Neural cell (in vitro differentiated cells): ENCODE results near the gene ZC3H4. TPM values are rescaled to one million over a fixed set of nuclear protein-coding genes. Genes with fewer than 3 reads are reported as not detected.

Source experiments
- H2AFZ ChIP-seq: fragments of 200-600, 300-800 bp; sonication (generic), shearing (Covaris generic); 2 replicates; pipeline ENCODE4 v1.6.0; 2014; ENCODE audit warnings: low read depth, mild to moderate bottlenecking, antibody characterized with exemption, low read length, moderate library complexity
- H3F3A ChIP-seq: fragments of 200-600 bp; shearing (Covaris generic); 2 replicates; pipeline ENCODE4 v1.6.1; 2016; ENCODE audit warnings: mild to moderate bottlenecking, moderate library complexity, mixed read lengths, antibody characterized with exemption, low read length; ENCODE audit not compliant: insufficient read depth, poor library complexity, severe bottlenecking
- H3K27ac ChIP-seq: fragments of 200-600, 300-800 bp; sonication (generic), shearing (Covaris generic); 2 replicates; pipeline ENCODE4 v1.5.1; 2014; ENCODE audit warnings: mild to moderate bottlenecking, low read length, moderate library complexity
- H3K27me3 ChIP-seq: fragments of 300-800, 200-600 bp; sonication (generic), shearing (Covaris generic); 2 replicates; pipeline ENCODE4 v1.6.0; 2014; ENCODE audit warnings: mild to moderate bottlenecking, low read depth, low read length, moderate library complexity; ENCODE audit not compliant: insufficient read depth
- H3K36me3 ChIP-seq: fragments of 300-800, 200-600 bp; sonication (generic), shearing (Covaris generic); 2 replicates; pipeline ENCODE4 v1.5.1; 2014; ENCODE audit warnings: mild to moderate bottlenecking, antibody characterized with exemption, low read length, moderate library complexity; ENCODE audit not compliant: insufficient read depth
- H3K4me2 ChIP-seq: fragments of 300-800, 200-600 bp; sonication (generic), shearing (Covaris generic); 2 replicates; pipeline ENCODE4 v1.6.0; 2014; ENCODE audit warnings: mild to moderate bottlenecking, low read length
- H3K4me3 ChIP-seq: fragments of 300-800, 200-600 bp; sonication (generic), shearing (Covaris generic); 2 replicates; pipeline ENCODE4 v1.5.1; 2014; ENCODE audit warnings: mild to moderate bottlenecking, low read length, moderate library complexity
- H3K79me2 ChIP-seq: fragments of 200-600 bp; shearing (Covaris generic); replicated peaks from 2 replicates; pipeline ENCODE4 v1.6.0; 2014; ENCODE audit warnings: mild to moderate bottlenecking, low read length, moderate library complexity; ENCODE audit not compliant: insufficient read depth
- H3K9ac ChIP-seq: fragments of 300-800, 200-600 bp; sonication (generic), shearing (Covaris generic); 2 replicates; pipeline ENCODE4 v1.6.1; 2016; ENCODE audit warnings: mild to moderate bottlenecking, low read length, mixed read lengths
- H3K9me2 ChIP-seq: fragments of 200-600 bp; shearing (Covaris generic); 2 replicates; pipeline ENCODE4 v1.6.1; 2016; ENCODE audit warnings: mild to moderate bottlenecking, low read length, mixed read lengths; ENCODE audit not compliant: insufficient read depth
- H3K9me3 ChIP-seq: fragments of 200-600, 300-800 bp; sonication (generic), shearing (Covaris generic); 2 replicates; pipeline ENCODE4 v1.6.1; 2016; ENCODE audit warnings: mild to moderate bottlenecking, mixed run types, low read length, moderate library complexity, mixed read lengths
- H4K20me1 ChIP-seq: fragments of 200-600 bp; shearing (Covaris generic); 2 replicates; pipeline ENCODE4 v1.6.1; 2016; ENCODE audit warnings: mild to moderate bottlenecking, mixed run types; ENCODE audit not compliant: insufficient read depth
- CTCF ChIP-seq: fragments of 450-650 bp; IDR thresholded peaks from 2 replicates; pipeline ENCODE4 v1.5.1; 2014; ENCODE audit warnings: antibody characterized with exemption, mild to moderate bottlenecking, moderate library complexity; ENCODE audit not compliant: poor library complexity, severe bottlenecking
- EP300 ChIP-seq: fragments of 450-650 bp; conservative IDR thresholded peaks from 2 replicates; pipeline ENCODE4 v1.6.1; 2014; ENCODE audit warnings: antibody characterized with exemption, mild to moderate bottlenecking, moderate library complexity; ENCODE audit not compliant: poor library complexity, severe bottlenecking
- EZH2 ChIP-seq: fragments of 200-600, 300-800 bp; shearing (Covaris generic), sonication (generic); IDR thresholded peaks from 2 replicates; pipeline ENCODE4 v1.6.1; 2014; ENCODE audit warnings: antibody characterized with exemption, low read length, borderline replicate concordance, mild to moderate bottlenecking; ENCODE audit not compliant: insufficient read depth, poor library complexity, severe bottlenecking
- MXI1 ChIP-seq: fragments of 450-650 bp; conservative IDR thresholded peaks from 2 replicates; pipeline ENCODE4 v1.6.1; 2014; ENCODE audit warnings: antibody characterized with exemption, mild to moderate bottlenecking; ENCODE audit not compliant: poor library complexity, severe bottlenecking
- POLR2AphosphoS5 ChIP-seq: IDR thresholded peaks from 2 replicates; pipeline ENCODE4 v1.6.1; 2012
- RAD21 ChIP-seq: fragments of 450-650 bp; conservative IDR thresholded peaks from 2 replicates; pipeline ENCODE4 v1.6.1; 2014; ENCODE audit warnings: antibody characterized with exemption, mild to moderate bottlenecking, moderate library complexity
- REST ChIP-seq: IDR thresholded peaks from 2 replicates; pipeline ENCODE4 v1.6.1; 2012; ENCODE audit warnings: borderline replicate concordance
- SMC3 ChIP-seq: fragments of 450-650 bp; conservative IDR thresholded peaks from 2 replicates; pipeline ENCODE4 v1.6.1; 2014; ENCODE audit warnings: antibody characterized with exemption, mild to moderate bottlenecking, moderate library complexity; ENCODE audit not compliant: poor library complexity
- TAF1 ChIP-seq: IDR thresholded peaks from 2 replicates; pipeline ENCODE4 v1.6.1; 2012; ENCODE audit warnings: low read depth
- polyA plus RNA-seq: library from polyadenylated mRNA; depleted of rRNA; stranded (reverse); fragments of >200 nt; gene quantifications from 2 replicates; pipeline ENCODE4 v1.2.3, GENCODE V29; 2014

Gene ZC3H4
- polyA plus RNA-seq, 1 donor from 2014 or later, result 5.1 TPM

- Histone ChIP-seq H3K9ac (peak overlapping the region; percentile 100), H3K4me2 (peak overlapping the region; percentile 86), H3K9me3 (no peaks in the 10 kb centered on the region), H3K4me3 (peak overlapping the region; percentile 90), H2AFZ (peak overlapping the region; percentile 51), H4K20me1 (no peaks in the 10 kb centered on the region), H3K79me2 (peaks cover 28% of the 10 kb centered on the region), H3K27ac (peak overlapping the region; percentile 100), H3F3A (peaks cover 6% of the 10 kb centered on the region), H3K36me3 (no peaks in the 10 kb centered on the region), H3K27me3 (no peaks in the 10 kb centered on the region), H3K9me2 (no peaks in the 10 kb centered on the region)
- TF ChIP-seq SMC3, result peak; percentile 6
- no peak for TF ChIP-seq RAD21
- peak; percentile 76 for TF ChIP-seq MXI1
- TF ChIP-seq CTCF, result no peak
- no peak for TF ChIP-seq EP300
- peak; percentile 95 for TF ChIP-seq TAF1
- TF ChIP-seq REST, result peak; percentile 80
- TF ChIP-seq POLR2AphosphoS5, result peak; percentile 93
- no peak for TF ChIP-seq EZH2
Measured at GRCh38 chr19:47112166-47112996, 1.2 kb downstream of the ZC3H4 start.

DNA sequence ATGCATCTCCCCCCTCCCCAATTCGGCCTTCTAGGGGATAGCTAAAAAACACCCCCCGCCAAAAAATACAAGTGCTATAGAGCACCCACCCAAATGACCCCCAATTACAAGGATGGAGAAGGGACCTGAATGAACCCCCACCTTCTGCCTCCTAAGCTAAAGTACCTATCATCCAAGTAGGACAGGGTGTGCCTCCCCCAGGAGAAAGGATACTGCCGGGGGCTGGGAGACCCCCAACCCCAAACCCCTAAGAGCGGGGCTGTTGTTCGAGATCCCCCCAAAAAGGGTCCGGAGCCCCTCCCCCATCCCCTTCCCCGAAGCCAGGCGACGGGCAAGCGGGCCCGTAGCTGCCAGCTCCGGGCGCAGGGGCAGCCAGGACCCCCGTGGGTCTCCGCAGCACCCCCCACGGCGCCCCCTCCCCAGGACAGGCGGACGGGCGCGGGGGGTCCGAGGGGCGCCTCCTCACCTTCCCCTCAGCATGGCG is 1.9 kb downstream of the ZC3H4 start:
- peak overlapping the region; percentile 90 for H3K4me3 ChIP-seq
- H2AFZ ChIP-seq, result peak overlapping the region; percentile 28
- no peaks in the 10 kb centered on the region for H3K9me3 ChIP-seq
- peak overlapping the region; percentile 97 for H3K4me2 ChIP-seq
- no peaks in the 10 kb centered on the region for H3K9me2 ChIP-seq
- H4K20me1 ChIP-seq, result no peaks in the 10 kb centered on the region
- peak overlapping the region; percentile 100 for H3K27ac ChIP-seq
- H3K36me3 ChIP-seq, result no peaks in the 10 kb centered on the region
- peak overlapping the region; percentile 100 for H3K9ac ChIP-seq
- peaks cover 34% of the 10 kb centered on the region for H3K79me2 ChIP-seq
- H3F3A ChIP-seq, result peaks cover 6% of the 10 kb centered on the region
- TF ChIP-seq TAF1 (no peak), REST (peak; percentile 7), EP300 (no peak), SMC3 (no peak)
- no peaks in the 10 kb centered on the region for H3K27me3 ChIP-seq
